GM18511 (cell line): ENCODE measurements around the gene ECHS1.
"Not testable (repeated sequence)": the region's sequence is repeated elsewhere in the genome, so short reads cannot be mapped to it uniquely, and the experiment has no call there.

Experiments used
- ATAC-seq: cut with Tn5 transposase; IDR thresholded peaks from one replicate; pipeline ENCODE4 v1.9.1; 2021; ENCODE audit warnings: mild to moderate bottlenecking, moderate library complexity; ENCODE audit not compliant: unreplicated experiment

The ECHS1 gene

GRCh38 chr10:133379152-133379800 lies 6.1 kb upstream of the ECHS1 start, which contains the start of gene PAOX:
TSS of gene PAOX (plus strand) at chr10:133379262. CDS start at chr10:133379317, 55 bp downstream.
- ATAC-seq, result peak; percentile 57

- peak; percentile 49 for ATAC-seq
Observed at GRCh38 chr10:133378251-133379096, 5.3 kb upstream of the ECHS1 start.

GRCh38 chr10:133377818-133378250 lies 4.7 kb upstream of the ECHS1 start:
- ATAC-seq, result no peak

GRCh38 chr10:133377025-133377817 lies 4.1 kb upstream of the ECHS1 start:
- ATAC-seq, result no peak

- ATAC-seq, result not testable (repeated sequence)
Observed at GRCh38 chr10:133376183-133376582, 3.0 kb upstream of the ECHS1 start.

- no peak for ATAC-seq
Observed at GRCh38 chr10:133375357-133376115, 2.4 kb upstream of the ECHS1 start.

- no peak for ATAC-seq
Observed at GRCh38 chr10:133372507-133372906, 647 bp downstream of the ECHS1 start.

- no peak for ATAC-seq
Observed at GRCh38 chr10:133370030-133370786, 2.9 kb downstream of the ECHS1 start.

GRCh38 chr10:133368153-133368552 lies 5.0 kb downstream of the ECHS1 start:
- no peak for ATAC-seq

- not testable (repeated sequence) for ATAC-seq
Observed at GRCh38 chr10:133367461-133367860, 5.7 kb downstream of the ECHS1 start.

- no peak for ATAC-seq
Observed at GRCh38 chr10:133366751-133367150, 6.4 kb downstream of the ECHS1 start.

GRCh38 chr10:133366130-133366478 lies 7.0 kb downstream of the ECHS1 start:
- ATAC-seq, result no peak

GRCh38 chr10:133365461-133366129 lies 7.6 kb downstream of the ECHS1 start:
- no peak for ATAC-seq

GRCh38 chr10:133364645-133365431 lies 8.3 kb downstream of the ECHS1 start:
- no peak for ATAC-seq

GRCh38 chr10:133362846-133363245 lies 10.3 kb downstream of the ECHS1 start:
- no peak for ATAC-seq

- ATAC-seq, result no peak
Observed at GRCh38 chr10:133361773-133362441, 11.2 kb downstream of the ECHS1 start.

GRCh38 chr10:133361227-133361626 lies 11.9 kb downstream of the ECHS1 start:
- ATAC-seq, result no peak

GRCh38 chr10:133359972-133360610 lies 13.1 kb downstream of the ECHS1 start:
- no peak for ATAC-seq
